ENCODE measurements around the gene HTT.

HTT gene

DNA sequence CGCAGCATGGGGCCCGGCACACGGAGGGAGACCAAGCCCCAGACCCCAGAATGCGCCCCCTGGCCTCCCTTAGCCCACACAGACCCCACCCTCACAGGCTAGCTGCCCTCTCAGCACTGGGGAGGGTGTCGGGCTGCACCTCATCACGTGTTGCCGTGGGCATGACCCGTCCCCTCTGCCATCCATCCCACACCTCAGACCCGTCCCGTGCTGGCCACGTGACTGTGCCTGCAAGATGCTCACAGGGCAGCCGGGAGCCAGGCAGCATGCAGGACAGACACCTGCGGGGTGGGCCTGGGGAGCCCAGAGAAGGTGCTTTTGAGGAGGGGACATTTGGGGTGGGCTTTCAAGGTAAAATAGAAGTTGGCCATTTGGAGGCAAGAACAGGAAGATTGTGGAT is 179.3 kb downstream of the HTT start:
- no peak for FAIRE-seq

DNA sequence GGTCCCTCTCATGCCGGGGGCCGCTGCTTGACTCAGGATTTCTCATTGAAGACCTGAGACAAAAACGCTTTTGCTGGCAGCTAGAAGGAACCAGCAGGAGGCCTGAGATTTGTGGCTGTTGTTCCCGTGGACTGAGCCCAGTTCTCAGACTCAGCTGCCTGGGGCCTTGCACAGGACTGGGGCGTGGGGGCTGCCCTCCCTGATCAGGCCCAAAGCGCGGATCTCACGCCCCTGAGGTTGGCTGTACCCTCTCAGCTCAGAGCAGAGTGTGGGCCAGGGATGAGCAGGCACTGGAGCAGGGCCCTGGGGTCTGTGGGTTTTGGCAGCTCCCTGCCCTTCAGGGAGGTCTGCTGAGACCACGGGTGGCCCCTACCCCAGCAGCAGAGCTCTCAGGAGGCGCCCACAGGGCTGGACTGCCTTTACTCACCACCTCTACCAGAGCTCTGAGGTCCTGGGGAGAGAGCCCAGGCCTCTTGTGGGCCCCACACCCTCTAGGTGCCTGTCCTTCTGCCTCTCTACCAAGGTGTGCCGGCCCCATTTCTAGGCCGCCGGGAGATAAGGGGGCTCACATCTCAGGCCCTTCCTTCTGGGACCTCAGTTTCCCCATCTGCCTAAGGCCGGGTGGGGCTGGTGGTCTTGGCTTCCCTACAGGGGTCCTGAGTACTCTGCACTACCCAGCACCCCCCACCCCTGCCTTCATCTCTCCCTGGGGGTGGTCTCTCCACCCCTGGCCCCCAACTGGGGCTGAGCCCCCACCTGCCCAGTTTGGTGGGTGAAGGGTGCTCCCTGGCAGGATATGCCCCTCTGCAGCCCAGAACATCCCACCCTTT is 180.0 kb downstream of the HTT start:
- no peak for FAIRE-seq

DNA sequence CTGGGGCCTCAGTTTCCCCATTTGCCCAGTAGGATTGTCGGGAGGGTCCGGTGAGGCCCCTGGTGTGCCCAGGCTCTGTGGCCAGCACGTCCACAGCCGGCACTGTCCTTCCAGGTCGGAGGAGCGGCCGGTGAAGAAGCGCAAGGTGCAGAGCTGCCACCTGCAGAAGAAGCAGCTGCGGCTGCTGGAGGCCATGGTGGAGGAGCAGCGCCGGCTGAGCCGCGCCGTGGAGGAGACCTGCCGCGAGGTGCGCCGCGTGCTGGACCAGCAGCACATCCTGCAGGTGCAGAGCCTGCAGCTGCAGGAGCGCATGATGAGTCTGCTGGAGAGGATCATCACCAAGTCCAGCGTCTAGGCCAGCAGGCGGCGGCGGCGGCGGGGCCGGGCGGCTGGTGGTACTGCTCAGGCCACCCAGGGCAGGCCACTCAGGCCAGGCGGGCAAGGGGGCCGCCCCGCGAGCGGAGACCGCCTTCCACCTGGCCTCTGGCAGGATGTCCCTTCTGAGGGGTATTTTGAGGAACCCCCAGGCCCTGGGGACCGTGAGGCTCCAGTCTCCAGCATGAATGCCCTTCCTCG is 181.2 kb downstream of the HTT start:
- no peak for FAIRE-seq

DNA sequence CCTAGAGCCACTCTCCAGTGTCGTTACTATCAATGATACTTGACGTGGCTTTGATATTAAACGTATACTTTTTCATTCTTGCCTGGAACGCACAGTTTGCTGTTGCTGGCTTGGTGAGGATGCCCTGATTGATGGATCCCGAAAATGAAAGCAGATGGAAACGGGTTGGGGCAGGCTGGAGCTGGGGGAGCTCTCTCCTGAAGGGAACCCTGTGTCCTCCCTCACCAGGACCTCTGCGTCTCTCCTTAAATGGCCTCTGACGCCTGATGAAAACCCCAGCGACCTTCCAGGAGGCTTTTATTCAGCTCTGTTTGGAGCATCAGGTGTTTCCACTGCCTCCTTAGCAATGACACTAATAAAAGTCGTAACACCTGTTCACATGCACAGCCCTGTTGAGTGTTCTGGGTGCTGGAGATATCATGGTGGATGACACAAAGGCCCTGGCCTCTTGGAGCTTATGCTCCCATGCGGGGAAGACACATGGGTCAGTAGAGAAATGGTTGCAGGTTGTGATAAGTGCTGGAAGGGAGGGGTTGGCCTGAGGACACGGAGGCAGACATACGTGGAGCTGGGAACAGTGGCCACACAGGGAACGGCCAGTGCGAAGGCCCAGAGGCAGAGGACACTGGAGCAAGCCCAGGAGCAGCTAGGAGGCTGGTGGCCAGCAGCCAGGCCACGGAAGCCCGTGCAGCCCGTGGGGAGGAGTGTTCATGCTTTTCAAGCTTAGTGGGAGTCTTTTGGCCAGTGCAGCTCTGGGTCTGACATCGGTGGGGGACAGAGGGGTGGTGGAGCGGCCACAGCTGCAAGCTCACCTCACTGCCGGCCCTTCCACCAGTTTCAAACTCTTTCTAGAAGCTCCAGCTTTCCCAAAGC is 182.0 kb downstream of the HTT start:
- no peak for FAIRE-seq

DNA sequence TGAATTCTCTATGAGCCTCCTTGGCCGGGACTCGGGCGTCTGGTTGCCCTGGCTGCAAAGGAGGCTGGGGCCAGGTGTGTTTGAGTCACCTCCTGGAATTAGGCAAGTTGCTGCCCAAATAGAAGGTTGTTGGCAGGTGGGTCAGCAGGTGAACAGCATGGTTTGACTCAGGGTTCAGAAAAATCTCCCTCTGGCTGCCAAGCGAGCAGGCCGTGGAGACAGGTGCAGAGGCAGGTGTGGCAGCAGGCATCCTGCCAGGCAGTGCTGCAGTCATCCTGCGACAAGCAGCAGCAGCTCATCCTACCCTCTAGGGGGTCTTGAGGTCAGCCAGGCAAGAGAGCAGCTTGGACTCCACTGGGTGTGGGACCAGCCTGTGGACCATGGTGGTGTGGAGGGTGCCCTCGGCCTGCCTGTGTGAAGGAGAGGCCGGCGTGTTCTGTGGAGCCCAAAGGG is 182.6 kb downstream of the HTT start:
- no peak for FAIRE-seq

DNA sequence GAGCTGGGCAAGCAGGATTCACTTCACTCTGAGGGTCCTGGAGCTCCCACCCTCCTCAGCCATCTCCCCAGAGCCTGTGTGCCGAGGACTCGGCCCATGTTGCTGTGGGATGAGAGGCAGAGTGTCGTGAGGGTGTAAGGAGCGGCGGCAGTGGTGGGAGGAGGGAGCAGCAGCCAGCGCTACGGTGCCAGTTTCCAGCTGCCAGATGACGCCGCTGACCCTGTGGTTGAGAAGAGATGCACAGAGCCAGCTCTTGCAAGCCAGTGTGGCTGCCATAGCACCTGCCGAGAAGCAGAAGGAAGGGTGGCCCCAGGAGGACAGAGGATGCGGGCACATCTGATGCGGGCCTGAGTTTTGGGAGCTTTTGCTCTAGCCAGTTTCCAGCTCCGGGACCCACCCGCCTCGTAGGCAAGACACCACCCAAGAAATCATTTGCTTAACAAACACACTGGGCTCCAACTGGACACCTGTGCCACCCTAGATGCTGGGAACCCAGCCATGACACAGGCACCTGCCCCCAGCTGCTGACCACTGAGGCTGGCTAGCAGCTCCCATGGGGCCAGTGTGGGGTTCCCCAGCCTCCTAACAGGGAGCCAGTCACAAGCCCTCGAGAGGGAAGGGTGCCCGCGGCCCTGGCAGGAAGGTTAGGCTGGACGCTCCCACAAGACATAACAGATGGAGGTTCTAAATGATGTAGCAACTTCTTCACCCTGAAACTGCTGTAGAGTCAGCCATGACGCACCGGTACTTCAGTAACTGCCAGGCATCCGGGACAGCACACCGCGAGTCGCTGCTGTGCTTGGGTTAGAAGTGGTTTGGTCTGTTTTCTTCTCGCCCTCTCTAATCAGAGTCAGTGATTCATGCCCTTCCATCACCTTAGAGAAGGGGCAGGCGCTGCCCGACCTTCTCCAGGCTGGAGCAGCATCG is 183.3 kb downstream of the HTT start:
- FAIRE-seq: no peak

DNA sequence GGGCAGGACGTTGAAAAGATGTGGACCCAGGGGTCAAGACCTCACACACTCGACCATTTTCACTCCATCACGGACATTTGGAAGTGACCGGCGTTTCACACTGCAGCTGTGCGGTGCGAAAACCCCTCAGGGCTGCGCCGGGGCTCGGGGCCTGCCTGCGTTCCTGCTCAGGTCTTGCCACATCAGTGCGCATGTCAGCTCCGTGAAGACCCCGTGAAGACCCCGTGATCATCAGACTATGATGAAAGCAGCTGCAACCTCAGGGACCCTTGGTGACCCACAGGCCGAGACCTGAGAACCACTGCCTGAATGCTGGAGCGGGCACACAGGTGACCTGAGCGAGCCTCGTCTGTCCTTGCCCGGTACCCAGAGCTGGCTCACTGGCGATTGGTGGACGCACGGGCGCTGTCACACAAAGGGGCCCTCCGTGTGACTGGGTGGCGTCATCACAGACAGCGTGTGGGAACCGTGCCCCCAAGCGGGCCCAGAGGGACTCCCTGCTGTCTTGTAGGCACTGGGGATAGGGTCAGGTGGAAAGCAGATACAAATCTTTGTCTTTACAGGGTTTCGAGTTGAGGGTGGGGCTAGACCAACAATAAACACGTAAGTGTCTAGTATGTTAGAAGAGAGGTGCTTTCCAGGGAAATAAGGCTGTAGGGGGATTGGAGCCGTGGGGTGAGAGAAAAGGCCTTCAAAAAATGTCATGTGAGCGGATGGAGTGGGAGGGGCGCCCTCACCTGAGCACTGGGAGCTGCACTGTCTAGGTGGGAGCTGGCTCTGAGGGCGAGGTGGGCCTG is 187.1 kb downstream of the HTT start:
- FAIRE-seq: no peak

DNA sequence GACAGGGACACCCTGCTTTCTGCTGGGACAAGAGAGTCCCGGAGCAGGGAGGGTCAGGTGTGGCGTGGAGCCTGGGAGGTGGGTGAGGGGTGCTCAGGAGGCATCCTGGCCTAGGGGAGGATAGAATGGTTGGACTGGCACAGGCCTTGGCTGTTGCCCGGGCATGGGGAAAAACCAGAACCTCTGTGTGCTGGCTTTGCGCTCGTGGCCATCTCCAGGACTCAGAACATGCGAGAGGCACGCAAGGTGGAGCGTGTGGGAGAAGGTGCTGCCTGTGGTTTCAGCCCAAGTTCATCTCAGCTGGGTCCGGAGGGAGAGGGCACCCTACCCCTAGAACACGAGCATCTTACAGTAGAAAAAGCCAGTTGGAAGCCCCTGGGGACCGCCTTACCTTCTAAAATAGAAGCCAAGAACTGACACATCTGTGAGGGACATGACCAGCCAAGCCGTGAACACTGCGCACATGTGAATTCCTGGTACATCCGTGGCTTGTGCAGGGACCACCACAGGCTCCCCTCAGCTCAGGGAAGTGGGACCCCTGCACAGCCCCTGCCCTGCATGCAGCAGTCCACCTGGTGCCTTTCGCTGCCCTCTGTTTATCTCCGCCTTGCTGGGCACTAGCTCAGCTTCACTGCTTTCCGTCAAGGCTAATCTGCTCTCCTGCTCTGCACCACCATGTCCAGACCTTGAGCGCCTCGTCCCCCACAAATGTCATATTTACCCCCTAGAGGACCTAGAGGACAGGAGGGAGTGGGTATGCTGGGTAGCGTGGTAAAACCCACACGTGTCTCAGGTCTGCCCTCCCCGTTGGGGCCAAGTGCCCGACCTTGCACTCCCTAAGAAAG is 187.9 kb downstream of the HTT start:
- no peak for FAIRE-seq

DNA sequence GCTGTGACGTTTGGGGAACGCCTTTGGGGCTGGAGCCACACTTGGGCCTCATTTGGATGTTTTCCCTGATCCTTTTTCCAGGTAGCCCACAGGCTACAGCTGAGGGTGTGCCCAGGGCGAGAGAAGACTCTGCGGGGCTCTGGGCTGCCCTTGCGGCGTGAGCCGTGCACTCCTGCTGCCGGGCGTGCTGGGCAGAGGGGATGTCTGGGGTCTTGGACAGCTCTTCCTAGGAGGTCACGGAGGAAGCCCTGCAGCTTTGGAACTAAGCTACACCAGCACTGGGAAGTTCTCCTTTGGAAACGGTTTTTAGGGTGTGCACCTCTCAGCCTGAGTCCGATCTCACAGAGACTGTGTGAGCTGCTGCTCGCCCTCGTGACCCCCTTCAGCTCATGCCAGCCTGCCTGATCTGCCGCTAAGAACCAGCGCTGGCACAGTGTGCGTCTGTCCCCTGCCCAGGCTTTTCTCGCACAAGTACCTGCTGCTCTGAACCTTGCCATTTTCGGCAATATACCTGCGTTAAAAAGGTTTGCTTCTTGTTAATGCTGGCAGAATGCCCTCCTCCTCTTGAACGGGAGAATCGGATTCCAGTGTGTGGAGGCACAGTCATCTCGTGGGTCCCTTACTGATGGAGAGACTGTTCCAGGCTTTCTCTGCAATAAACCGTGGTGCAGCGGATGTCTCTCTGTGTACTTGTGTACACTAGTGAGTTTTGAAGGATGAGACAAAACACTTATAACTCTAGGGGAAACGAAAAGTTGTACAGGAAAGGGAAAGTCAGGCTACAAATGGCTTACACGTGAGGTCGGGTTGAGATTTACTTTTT is 188.8 kb downstream of the HTT start:
- no peak for FAIRE-seq

DNA sequence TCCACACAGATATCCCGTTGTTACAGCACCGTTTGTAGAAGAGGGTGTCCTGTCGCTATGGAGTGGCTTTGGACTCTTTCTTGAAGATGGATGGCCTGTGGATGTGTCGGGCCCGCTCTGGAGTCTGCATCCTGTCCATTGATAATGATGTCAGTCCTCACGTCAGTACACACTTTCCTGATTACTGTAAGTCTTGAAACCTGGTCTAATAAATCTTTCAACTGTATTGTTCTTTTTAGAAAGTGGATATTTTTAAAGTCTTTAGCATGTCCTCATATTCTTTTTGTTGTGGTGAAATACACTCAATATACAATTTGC is 189.4 kb downstream of the HTT start:
- FAIRE-seq: no peak

DNA sequence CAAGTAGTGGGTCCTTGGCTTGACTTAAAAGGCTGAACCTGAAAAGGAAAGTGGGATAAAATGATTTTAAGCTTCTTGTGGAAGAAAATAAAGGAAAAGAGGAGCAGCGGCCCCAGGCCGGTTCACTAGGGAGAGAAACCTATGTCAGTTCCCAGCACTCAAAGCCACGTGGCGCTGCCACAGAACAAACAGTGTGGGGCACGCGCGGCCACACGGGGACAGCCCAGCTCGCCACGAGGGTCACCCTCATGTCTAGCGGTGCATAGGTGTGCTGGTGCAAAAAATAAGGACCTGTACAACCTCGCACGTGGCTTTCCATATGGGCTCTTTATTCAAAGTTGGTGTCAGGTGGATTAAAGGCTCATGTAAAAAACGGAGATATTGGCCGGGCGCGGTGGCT is 191.6 kb downstream of the HTT start:
- no peak for FAIRE-seq

DNA sequence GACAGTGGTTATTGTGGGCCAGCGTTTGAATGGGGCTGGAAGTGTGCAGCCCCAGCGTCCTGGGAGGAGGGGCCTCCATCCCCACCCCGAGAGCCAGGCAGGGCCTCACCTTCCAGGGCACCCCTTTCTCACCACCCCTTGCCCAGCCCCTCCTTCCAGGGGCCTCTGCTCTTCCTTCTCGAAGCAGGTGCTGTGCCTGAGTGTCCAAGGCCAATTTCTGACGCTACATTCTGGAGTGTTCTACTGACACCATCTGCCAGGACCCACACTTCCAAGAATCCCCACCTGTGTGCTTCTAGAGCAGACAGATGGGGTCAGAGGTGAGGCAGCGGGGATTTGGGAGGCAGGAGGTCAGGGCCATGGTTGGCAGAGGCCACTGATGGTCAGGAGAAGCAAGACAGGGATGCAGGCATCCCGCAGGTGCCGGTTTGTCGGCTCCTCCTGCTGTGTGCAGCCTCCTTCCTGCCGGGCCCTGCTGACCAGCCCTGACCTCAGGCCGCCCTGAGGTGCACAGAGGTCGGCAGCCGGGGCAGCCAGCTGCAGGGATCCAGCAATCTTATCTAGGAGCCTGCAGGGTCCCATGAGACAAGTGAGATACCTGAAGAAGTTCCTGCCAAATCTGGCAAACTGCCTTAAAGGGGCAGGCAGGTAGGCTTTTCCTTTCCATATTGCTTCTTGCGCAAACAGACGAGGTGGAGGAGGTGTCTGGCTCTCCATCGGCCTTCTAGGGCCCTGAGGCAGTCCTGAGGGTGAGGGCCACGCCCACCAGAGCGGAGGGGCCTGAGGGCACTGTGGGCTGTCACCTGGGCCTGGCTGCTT is 193.3 kb downstream of the HTT start:
- FAIRE-seq: no peak

DNA sequence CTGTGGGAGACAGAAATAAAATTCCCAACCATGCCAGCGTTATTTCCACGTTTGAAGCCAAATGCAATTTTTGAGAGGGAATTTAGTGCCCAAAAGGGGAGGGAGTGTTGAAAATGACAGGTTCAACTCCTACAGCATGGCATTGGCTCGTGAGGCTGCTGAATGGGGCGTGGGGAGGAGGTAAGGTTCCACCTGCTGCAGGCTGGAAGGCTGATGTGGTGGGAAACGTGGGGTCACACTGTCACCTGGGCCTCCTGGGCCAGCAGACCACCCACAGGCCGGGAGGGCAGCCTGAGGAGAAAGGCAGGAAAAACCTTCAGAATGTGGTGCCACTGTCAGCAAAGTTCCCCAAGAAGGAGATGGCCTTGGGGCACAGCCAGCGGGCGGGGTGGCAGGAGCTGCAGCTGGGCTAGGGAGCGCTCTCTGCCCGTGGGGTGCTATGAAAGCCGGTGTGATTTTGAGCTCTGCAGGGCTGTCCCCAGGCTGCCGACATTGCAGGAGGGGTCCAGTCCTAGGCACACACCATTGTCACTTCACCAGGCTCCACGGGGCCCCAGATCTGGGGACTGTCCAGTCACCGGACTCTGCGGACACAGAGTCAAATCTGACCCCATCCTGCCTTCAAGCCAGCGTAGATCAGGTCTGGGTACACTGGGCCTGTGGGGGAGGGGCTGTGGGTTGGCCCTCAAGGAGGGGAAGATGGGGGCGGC is 194.1 kb downstream of the HTT start:
- no peak for FAIRE-seq

DNA sequence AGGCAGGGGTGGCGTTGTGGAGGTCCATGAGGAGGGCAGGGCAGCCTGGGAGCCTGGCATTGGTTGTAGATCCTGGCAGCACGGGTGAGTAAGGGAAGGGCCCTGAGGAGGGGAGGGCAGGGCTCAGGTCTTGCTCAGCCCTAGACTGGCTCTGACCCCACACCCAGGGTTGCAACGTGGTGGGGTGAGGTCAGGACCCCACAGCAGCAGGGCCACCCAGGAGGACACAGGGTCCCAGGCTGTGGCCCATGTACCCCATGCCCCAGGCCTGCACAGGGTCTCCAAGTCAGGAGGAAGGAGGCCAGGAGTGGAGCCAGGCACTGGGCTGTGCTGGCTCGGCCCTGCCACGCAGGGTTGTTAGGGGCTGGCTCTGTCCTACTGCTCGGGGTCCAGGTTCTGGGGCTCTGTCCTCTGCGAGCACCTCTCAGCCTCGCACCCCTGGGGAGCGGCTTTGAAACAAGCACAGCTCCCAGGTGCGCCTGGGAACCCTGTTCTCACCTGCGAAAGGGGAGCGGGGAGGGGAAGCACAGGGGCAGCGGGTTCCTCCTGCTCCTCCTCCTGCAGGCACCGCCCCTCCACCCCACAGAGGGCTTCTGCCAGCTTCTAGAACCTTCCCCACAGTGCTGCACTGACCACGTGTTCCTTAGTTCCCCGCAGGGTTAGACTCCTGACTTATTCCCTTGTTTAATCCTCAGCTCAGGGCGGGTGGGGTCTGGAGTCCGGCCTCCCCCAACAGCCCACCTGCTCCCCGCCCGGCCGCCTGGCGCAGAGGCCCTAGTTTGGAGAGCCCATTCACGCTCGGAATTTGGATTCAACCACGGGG is 194.8 kb downstream of the HTT start:
- no peak for FAIRE-seq

DNA sequence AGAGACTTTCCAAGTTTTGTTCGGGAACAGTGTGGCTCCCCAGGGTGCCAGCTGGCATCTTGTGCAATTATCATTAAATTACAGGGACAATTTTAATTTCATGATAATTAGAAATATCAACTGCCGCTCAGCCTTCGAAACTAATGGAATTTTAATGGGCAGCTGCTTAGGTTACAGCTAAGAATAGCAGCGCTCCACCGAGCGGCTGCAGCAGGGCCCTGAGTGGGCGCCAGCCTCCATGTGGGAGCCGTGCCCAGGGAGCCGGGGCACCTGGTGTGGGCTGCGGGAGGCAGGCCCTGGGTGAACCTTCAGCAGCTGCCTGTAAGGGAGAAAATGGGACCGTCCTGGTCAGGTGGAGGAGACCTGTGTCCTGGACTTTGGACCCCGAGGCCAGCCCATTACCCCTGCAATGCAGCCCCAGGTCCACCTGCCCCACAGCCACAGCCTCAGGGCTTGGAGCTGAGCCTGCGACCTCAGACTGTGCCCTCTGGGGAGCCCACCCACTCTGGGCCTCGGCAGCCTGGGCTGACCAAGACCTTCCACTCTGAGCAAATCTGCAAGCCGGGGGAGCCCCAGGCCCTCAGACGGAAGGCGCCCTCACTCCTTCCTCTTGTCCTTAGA is 195.6 kb downstream of the HTT start:
- no peak for FAIRE-seq

DNA sequence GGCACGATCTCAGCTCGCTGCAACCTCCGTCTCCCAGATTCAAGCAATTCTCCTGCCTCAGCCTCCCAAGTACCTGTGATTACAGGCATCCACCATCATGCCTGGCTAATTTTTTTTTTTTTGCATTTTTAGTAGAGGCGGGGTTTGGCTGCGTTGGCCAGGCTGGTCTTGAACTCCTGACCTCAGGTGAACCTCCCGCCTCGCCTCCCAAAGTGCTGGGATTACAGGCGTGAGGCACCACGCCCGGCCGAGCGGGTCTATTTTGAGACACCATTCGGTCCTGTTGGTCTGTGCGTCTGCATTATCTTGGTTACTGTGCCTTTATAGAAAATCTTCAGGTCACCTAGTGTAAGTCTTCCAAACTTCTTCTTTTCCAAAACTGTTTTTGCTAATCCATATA is 196.7 kb downstream of the HTT start:
- no peak for FAIRE-seq

DNA sequence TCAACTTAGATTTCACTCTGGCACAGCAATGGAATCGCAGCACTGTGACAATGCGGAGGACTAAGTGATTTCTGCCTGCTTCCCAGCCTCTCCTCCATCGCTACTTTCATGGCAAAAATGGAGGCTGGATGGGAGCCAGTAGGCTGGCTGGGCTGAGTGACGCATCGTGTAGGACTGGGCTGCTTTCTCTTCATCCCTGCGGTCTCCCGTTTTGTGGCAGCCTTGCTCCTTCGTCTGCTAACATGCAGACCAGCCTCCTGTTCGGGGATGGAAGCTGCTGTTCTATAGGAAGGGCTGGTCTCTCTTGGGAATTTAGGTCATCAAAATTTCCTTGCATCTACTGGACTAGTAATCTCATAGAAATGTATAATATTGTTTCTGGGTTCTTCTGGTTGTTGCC is 202.5 kb downstream of the HTT start:
- FAIRE-seq: no peak

Measured in islet of Langerhans (tissue), 1 donor.